ENCODE results near the gene TP53BP2. TPM values are rescaled to one million over a fixed set of nuclear protein-coding genes. Genes with fewer than 3 reads are reported as not detected.
"Not testable (repeated sequence)": the region's sequence is repeated elsewhere in the genome, so short reads cannot be mapped to it uniquely, and the experiment has no call there.

Gene TP53BP2
- polyA plus RNA-seq, 1 donor = 32.7 TPM

- no peak for DNase-seq (ENCODE audit: low read depth)
Measured at GRCh38 chr1:223742856-223743517, 102.8 kb downstream of the TP53BP2 start.

GRCh38 chr1:223741861-223742260 lies 103.9 kb downstream of the TP53BP2 start:
- no peak for DNase-seq (ENCODE audit: low read depth)

- not testable (repeated sequence) for DNase-seq (ENCODE audit: low read depth)
Measured at GRCh38 chr1:223740038-223740736, 105.6 kb downstream of the TP53BP2 start.

- DNase-seq (ENCODE audit: low read depth) = no peak
Measured at GRCh38 chr1:223739366-223740037, 106.2 kb downstream of the TP53BP2 start.

GRCh38 chr1:223738465-223739365 lies 107.0 kb downstream of the TP53BP2 start:
- no peak for DNase-seq (ENCODE audit: low read depth)

GRCh38 chr1:223737342-223737741 lies 108.4 kb downstream of the TP53BP2 start:
- no peak for DNase-seq (ENCODE audit: low read depth)

- DNase-seq (ENCODE audit: low read depth) = not testable (repeated sequence)
Measured at GRCh38 chr1:223736638-223737037, 109.1 kb downstream of the TP53BP2 start.

- DNase-seq (ENCODE audit: low read depth) = no peak
Measured at GRCh38 chr1:223733898-223734852, 111.6 kb downstream of the TP53BP2 start.

- peak; percentile 62 for DNase-seq (ENCODE audit: low read depth)
Measured at GRCh38 chr1:223732993-223733798, 112.6 kb downstream of the TP53BP2 start.

- DNase-seq (ENCODE audit: low read depth) = no peak
Measured at GRCh38 chr1:223731133-223731770, 114.5 kb downstream of the TP53BP2 start.

- no peak for DNase-seq (ENCODE audit: low read depth)
Measured at GRCh38 chr1:223730479-223731132, 115.1 kb downstream of the TP53BP2 start.

GRCh38 chr1:223729906-223730305 lies 115.8 kb downstream of the TP53BP2 start:
- DNase-seq (ENCODE audit: low read depth) = no peak

Other genes with a start within 250 kb of the TP53BP2 start
- 0.57 TPM for gene CAPN8, start 180.2 kb downstream of the TP53BP2 start, polyA plus RNA-seq (ENCODE audit: insufficient read length)
- gene CAPN2, start 133.4 kb downstream of the TP53BP2 start, polyA plus RNA-seq (ENCODE audit: insufficient read length) = 91.7 TPM

Measured in forelimb muscle (tissue), 1 donor.